Right ventricle myocardium superior (tissue), 1 donor: ENCODE measurements around the gene ZCCHC24. TPM values are rescaled to one million over a fixed set of nuclear protein-coding genes. Genes with fewer than 3 reads are reported as not detected.
"Not testable (repeated sequence)": the region's sequence is repeated elsewhere in the genome, so short reads cannot be mapped to it uniquely, and the experiment has no call there.

Experiments
- ATAC-seq: fragments of 200-7000 bp; cut with Tn5 transposase; one replicate; pipeline ENCODE4 v1.9.1; 2020; ENCODE audit warnings: mild to moderate bottlenecking; ENCODE audit not compliant: poor library complexity
- DNase-seq: peaks from one replicate; pipeline ENCODE4 v3.0.0-alpha.2; 2020
- intact Hi-C: fragments of 100-400 bp; cut with DNase I; formaldehyde crosslinking; loops from one replicate; pipeline ENCODE4 v1.11.2; 2022
- total RNA-seq: library from RNA; stranded (reverse); fragmentation: NEBNext Ultra II Directional; extraction: Animal tissue kit (Norgen Biotek cat#: 25700); gene quantifications from one replicate; pipeline ENCODE4 v1.2.1, GENCODE V29; 2021
- donor health status: DM: no; HTN: yes; CAD: no; lungs with severe emphysema.

ZCCHC24 gene
- total RNA-seq, 1 donor from 2014 or later = 53.3 TPM

GRCh38 chr10:79347226-79347893 lies 98.1 kb downstream of the ZCCHC24 start, which contains the start of gene PPIF:
PPIF (plus strand) TSS chr10:79347469; CDS start chr10:79347549, 80 bp downstream.
- ATAC-seq = peak; percentile 96
- intact Hi-C loops = no loop called here

GRCh38 chr10:79346388-79347225 lies 98.8 kb downstream of the ZCCHC24 start:
- no peak for DNase-seq
- intact Hi-C loops = no loop called here
- no peak for ATAC-seq

More at GRCh38 chr10:79347226-79347893, 98.1 kb downstream of the ZCCHC24 start, which contains the start of gene PPIF:
- peak; percentile 98 for DNase-seq

GRCh38 chr10:79346012-79346340 lies 99.4 kb downstream of the ZCCHC24 start:
- ATAC-seq (no peak), DNase-seq (no peak)
- intact Hi-C loops = no loop called here

- intact Hi-C loops = no loop called here
Observed at GRCh38 chr10:79345241-79346011, 100.0 kb downstream of the ZCCHC24 start.

GRCh38 chr10:79344502-79345195 lies 100.8 kb downstream of the ZCCHC24 start:
- intact Hi-C loops = no loop called here
- no peak for DNase-seq

More at GRCh38 chr10:79345241-79346011, 100.0 kb downstream of the ZCCHC24 start:
- ATAC-seq = no peak
- no peak for DNase-seq

GRCh38 chr10:79342811-79343561 lies 102.4 kb downstream of the ZCCHC24 start:
- no peak for DNase-seq
- intact Hi-C loops = no loop called here

More at GRCh38 chr10:79344502-79345195, 100.8 kb downstream of the ZCCHC24 start:
- ATAC-seq = no peak

GRCh38 chr10:79342295-79342761 lies 103.1 kb downstream of the ZCCHC24 start:
- intact Hi-C loops = no loop called here
- no peak for DNase-seq
- no peak for ATAC-seq

More at GRCh38 chr10:79342811-79343561, 102.4 kb downstream of the ZCCHC24 start:
- no peak for ATAC-seq

GRCh38 chr10:79340646-79341244 lies 104.7 kb downstream of the ZCCHC24 start:
- ATAC-seq (peak; percentile 35), DNase-seq (no peak)
- intact Hi-C loops = no loop called here

- intact Hi-C loops = no loop called here
- DNase-seq (no peak), ATAC-seq (no peak)
Observed at GRCh38 chr10:79339266-79339665, 106.2 kb downstream of the ZCCHC24 start.

GRCh38 chr10:79337783-79338469 lies 107.5 kb downstream of the ZCCHC24 start:
- intact Hi-C loops = not testable (repeated sequence)

GRCh38 chr10:79336739-79337138 lies 108.7 kb downstream of the ZCCHC24 start:
- no peak for DNase-seq
- no peak for ATAC-seq
- intact Hi-C loops = no loop called here

More at GRCh38 chr10:79337783-79338469, 107.5 kb downstream of the ZCCHC24 start:
- DNase-seq, ATAC-seq: not testable (repeated sequence)

GRCh38 chr10:79336276-79336675 lies 109.1 kb downstream of the ZCCHC24 start:
- intact Hi-C loops = no loop called here
- ATAC-seq (no peak), DNase-seq (no peak)

- no peak for DNase-seq
- ATAC-seq = peak; percentile 33
- intact Hi-C loops = no loop called here
Observed at GRCh38 chr10:79335470-79336235, 109.8 kb downstream of the ZCCHC24 start.

- no peak for DNase-seq
- intact Hi-C loops = no loop called here
- ATAC-seq = no peak
Observed at GRCh38 chr10:79335094-79335469, 110.3 kb downstream of the ZCCHC24 start.

GRCh38 chr10:79334573-79334972 lies 110.9 kb downstream of the ZCCHC24 start:
- ATAC-seq (no peak), DNase-seq (no peak)
- intact Hi-C loops = no loop called here

GRCh38 chr10:79333513-79333912 lies 111.9 kb downstream of the ZCCHC24 start:
- no peak for ATAC-seq
- intact Hi-C loops = no loop called here
- no peak for DNase-seq
